Esophagus squamous epithelium (tissue), 5 donors: Measurements from ENCODE around the gene PPARA. TPM values are rescaled to one million over a fixed set of nuclear protein-coding genes. Genes with fewer than 3 reads are reported as not detected.
"Not testable (repeated sequence)": the region's sequence is repeated elsewhere in the genome, so short reads cannot be mapped to it uniquely, and the experiment has no call there.

ENCODE experiments used
- DNase-seq: peaks from one replicate; lab custom pipeline; 2025; lab: John Stamatoyannopoulos, UW
- H3K27ac ChIP-seq, 4 donors: fragments of 200-600 bp; sonication (generic); one replicate each; pipeline ENCODE4 v1.5.1; 2016 to 2019; ENCODE audit warnings: mild to moderate bottlenecking in 1 of 4
- H3K27me3 ChIP-seq, 4 donors: fragments of 200-600 bp; sonication (generic); 1 replicate in 3 of 4; 2 replicates in 1 of 4; pipeline versions ENCODE4 v1.5.1 to v1.6.0; 2017 to 2021; ENCODE audit warnings: antibody characterized with exemption in 1 of 4
- H3K36me3 ChIP-seq, 3 donors: fragments of 200-600 bp; sonication (generic); one replicate each; pipeline ENCODE4 v1.5.1; 2016 to 2019
- H3K4me1 ChIP-seq, 3 donors: fragments of 200-600 bp; sonication (generic); one replicate each; pipeline ENCODE4 v1.5.1; 2017 to 2019
- H3K4me3 ChIP-seq, 4 donors: fragments of 200-600 bp; sonication (generic); 1 replicate in 3 of 4; 2 replicates in 1 of 4; pipeline ENCODE4 v1.5.1; 2016 to 2019; ENCODE audit warnings: mild to moderate bottlenecking in 2 of 4, moderate library complexity in 1 of 4
- H3K9me3 ChIP-seq, 3 donors: fragments of 200-600 bp; sonication (generic); one replicate each; pipeline ENCODE4 v1.5.1; 2016 to 2019
- CTCF ChIP-seq, 6 experiments: fragments of 450-650 bp in 4 of 6; fragments of 200-600 bp in 2 of 6; sonication (generic) in 2 of 6; IDR thresholded peaks; one replicate each; pipeline ENCODE4 v1.5.1; 2016 to 2019; ENCODE audit warnings: antibody characterized with exemption in 6 of 6, mild to moderate bottlenecking in 4 of 6, moderate library complexity in 4 of 6
- POLR2A ChIP-seq, 4 donors: fragments of 450-650 bp; IDR thresholded peaks; one replicate each; pipeline ENCODE4 v1.6.1; 2017; ENCODE audit warnings: antibody characterized with exemption in 4 of 4, mild to moderate bottlenecking in 4 of 4, moderate library complexity in 3 of 4
- WGBS, 2 donors: methylation state at CpG; one replicate each; pipeline ENCODE4 v1.1.5; 2018; 5-methylcytosine and 5-hydroxymethylcytosine counted together
- intact Hi-C: fragments of 100-400 bp; cut with DNase I; formaldehyde crosslinking; loops from one replicate; pipeline ENCODE4 v1.15.0; 2022
- total RNA-seq, 4 donors: library from RNA; depleted of rRNA; stranded (reverse); fragments of >200 nt; gene quantifications; one replicate each; pipeline ENCODE4 v1.1.0, GENCODE V29; 2016
- donor health status: DM: yes; HTN: yes; CAD: no.

PPARA gene
- total RNA-seq, 4 donors from 2014 or later = 7.7 to 18.5 (median 10.1) TPM

GRCh38 chr22:46136486-46137217 is 13.7 kb upstream of the PPARA start:
- DNase-seq = no peak
- intact Hi-C loops = no loop called here
- no peak overlapping the region for H3K27ac ChIP-seq
- no peaks in the 10 kb centered on the region for H3K9me3 ChIP-seq
- H3K27me3 ChIP-seq = no peaks in the 10 kb centered on the region
- WGBS, 2 donors = 77 to 81% methylated on average over 10 to 17 of the region's 24 CpGs
- no peak overlapping the region for H3K4me3 ChIP-seq
- peaks cover 0 to 10% (median 4%) of the 10 kb centered on the region in 3 donors for H3K4me1 ChIP-seq
- no peaks in the 10 kb centered on the region for H3K36me3 ChIP-seq
- TF ChIP-seq CTCF (IDR thresholded peaks at IDR 0.05) = no peak
- TF ChIP-seq POLR2A (IDR thresholded peaks at IDR 0.05) = no peak

GRCh38 chr22:46137218-46137766 is 13.0 kb upstream of the PPARA start:
- Histone ChIP-seq H3K4me1 (peaks cover 0 to 10% (median 4%) of the 10 kb centered on the region in 3 donors), H3K9me3 (no peaks in the 10 kb centered on the region), H3K27me3 (no peaks in the 10 kb centered on the region), H3K27ac (no peak overlapping the region), H3K36me3 (no peaks in the 10 kb centered on the region), H3K4me3 (no peak overlapping the region)
- WGBS, 2 donors = 88% methylated on average over 5 of the region's 14 CpGs; no CpG with 5 or more reads in 1 of the 2 donors
- intact Hi-C loops = no loop called here
- no peak for TF ChIP-seq POLR2A (IDR thresholded peaks at IDR 0.05)
- no peak for TF ChIP-seq CTCF (IDR thresholded peaks at IDR 0.05)
- DNase-seq = no peak

GRCh38 chr22:46138058-46138797 is 12.1 kb upstream of the PPARA start:
- no peak overlapping the region for H3K4me3 ChIP-seq
- WGBS, 2 donors = 73 to 84% methylated on average over 9 to 10 of the region's 14 CpGs
- DNase-seq = no peak

GRCh38 chr22:46139417-46139816 is 10.9 kb upstream of the PPARA start:
- H3K9me3 ChIP-seq, H3K27me3 ChIP-seq, intact Hi-C loops, H3K36me3 ChIP-seq, H3K4me3 ChIP-seq, DNase-seq: not testable (repeated sequence)
- Histone ChIP-seq H3K27ac (peak overlapping the region; percentile 59 to 79 (median 74)), H3K4me1 (peaks cover 0 to 10% (median 4%) of the 10 kb centered on the region in 3 donors)
- WGBS, 2 donors = 74 to 100% methylated on average over 1 to 9 of the region's 9 CpGs

More at GRCh38 chr22:46138058-46138797, 12.1 kb upstream of the PPARA start:
- Histone ChIP-seq H3K27me3 (no peaks in the 10 kb centered on the region), H3K36me3 (no peaks in the 10 kb centered on the region), H3K9me3 (no peaks in the 10 kb centered on the region), H3K4me1 (peaks cover 0 to 10% (median 4%) of the 10 kb centered on the region in 3 donors), H3K27ac (peak overlapping the region in 1 of 4 donors; percentile 78)
- intact Hi-C loops = no loop called here
- TF ChIP-seq CTCF (IDR thresholded peaks at IDR 0.05) (no peak), POLR2A (IDR thresholded peaks at IDR 0.05) (no peak)

- no peak overlapping the region for H3K4me3 ChIP-seq
- intact Hi-C loops = no loop called here
- no peaks in the 10 kb centered on the region for H3K9me3 ChIP-seq
- no peak for DNase-seq
- TF ChIP-seq CTCF (IDR thresholded peaks at IDR 0.05) (no peak), POLR2A (IDR thresholded peaks at IDR 0.05) (no peak)
- no peaks in the 10 kb centered on the region for H3K27me3 ChIP-seq
- peaks cover 0 to 10% (median 4%) of the 10 kb centered on the region in 3 donors for H3K4me1 ChIP-seq
- 66% methylated on average over 7 of the region's 17 CpGs; no CpG with 5 or more reads in 1 of the 2 donors for WGBS, 2 donors
- peak overlapping the region; percentile 59 to 79 (median 74) for H3K27ac ChIP-seq
- H3K36me3 ChIP-seq = no peaks in the 10 kb centered on the region
Observed at GRCh38 chr22:46139895-46140350, 10.4 kb upstream of the PPARA start.
